NCI-H1105 treated with DMSO at 0.1 percent for 48 hours (cell line): Measurements from ENCODE around the gene PCBD2.
"Not testable (repeated sequence)": the region's sequence is repeated elsewhere in the genome, so short reads cannot be mapped to it uniquely, and the experiment has no call there.

Experiments
- DNase-seq: peaks from one replicate; lab custom pipeline; 2025; lab: John Stamatoyannopoulos, UW

PCBD2 gene

GRCh38 chr5:134963098-134963497 lies 58.2 kb downstream of the PCBD2 start:
- DNase-seq = no peak

- no peak for DNase-seq
Measured at GRCh38 chr5:134964359-134965270, 59.7 kb downstream of the PCBD2 start.

GRCh38 chr5:134965271-134965825 lies 60.4 kb downstream of the PCBD2 start:
- DNase-seq = no peak

DNA sequence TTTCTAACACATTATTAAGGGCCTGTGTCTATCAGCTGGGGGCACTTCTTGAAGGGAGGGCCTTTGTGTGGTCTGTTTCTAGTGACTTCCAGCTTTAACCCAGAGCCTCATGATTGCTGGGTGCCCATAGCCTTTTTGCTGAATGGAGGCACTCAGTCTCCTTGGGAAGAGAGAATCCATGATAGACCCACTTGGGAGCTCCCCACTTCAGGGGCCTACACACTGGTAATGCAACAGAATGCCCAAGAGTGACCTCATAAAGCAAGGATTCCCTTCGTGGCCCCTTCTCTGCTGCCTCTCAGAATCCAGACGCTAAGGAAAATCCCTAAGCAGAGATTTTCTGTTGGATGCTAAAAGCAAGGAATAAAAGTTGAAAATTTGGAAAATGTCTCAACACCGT lies 62.7 kb downstream of the PCBD2 start, which contains the start of gene CATSPER3:
Gene CATSPER3 (plus strand): TSS at position 301 of the 400 bp plus-strand sequence. CDS start 85 bp downstream, at position 386.
- no peak for DNase-seq

- DNase-seq = no peak
Measured at GRCh38 chr5:134968055-134968454, 63.1 kb downstream of the PCBD2 start.

DNA sequence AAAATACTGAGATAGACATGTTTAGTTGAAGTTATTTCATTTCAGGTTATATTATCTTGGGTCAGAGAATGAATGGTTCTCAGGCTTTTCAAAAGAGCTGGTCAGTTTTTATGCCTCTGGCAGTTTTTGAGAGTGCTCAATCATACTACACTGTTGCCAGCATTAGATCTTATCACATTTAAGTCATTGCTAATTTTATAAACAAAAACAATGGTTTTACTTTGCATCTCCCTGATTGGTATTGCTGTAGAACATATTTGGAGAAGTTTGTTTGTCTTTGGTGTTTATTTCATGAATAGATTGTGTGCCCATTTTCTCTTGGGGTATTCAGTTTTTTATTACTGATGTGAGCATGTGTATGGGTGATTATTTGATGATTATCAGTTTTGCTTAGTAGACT lies 64.2 kb downstream of the PCBD2 start:
- no peak for DNase-seq

- DNase-seq = no peak
Measured at GRCh38 chr5:134975078-134975715, 70.3 kb downstream of the PCBD2 start.

DNA sequence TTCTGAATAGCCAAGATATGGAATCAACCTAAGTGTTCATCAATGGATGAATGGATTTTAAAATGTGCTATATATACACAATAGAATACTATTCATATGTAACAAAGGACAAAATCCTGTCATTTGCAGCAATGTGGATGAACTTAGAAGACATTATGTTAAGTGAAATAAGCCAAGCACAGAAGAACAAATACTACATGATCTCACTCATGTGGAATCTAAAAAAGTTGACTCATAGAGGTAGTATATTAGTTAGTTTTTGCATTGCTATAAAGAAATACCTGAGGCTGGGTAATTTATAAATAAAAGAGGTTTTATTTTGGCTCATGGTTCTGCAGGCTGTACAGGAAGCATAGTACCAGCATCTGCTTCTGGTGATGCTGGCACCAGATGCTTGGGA lies 70.9 kb downstream of the PCBD2 start:
- DNase-seq = no peak

- DNase-seq = no peak
Measured at GRCh38 chr5:134976841-134977240, 71.9 kb downstream of the PCBD2 start.

DNA sequence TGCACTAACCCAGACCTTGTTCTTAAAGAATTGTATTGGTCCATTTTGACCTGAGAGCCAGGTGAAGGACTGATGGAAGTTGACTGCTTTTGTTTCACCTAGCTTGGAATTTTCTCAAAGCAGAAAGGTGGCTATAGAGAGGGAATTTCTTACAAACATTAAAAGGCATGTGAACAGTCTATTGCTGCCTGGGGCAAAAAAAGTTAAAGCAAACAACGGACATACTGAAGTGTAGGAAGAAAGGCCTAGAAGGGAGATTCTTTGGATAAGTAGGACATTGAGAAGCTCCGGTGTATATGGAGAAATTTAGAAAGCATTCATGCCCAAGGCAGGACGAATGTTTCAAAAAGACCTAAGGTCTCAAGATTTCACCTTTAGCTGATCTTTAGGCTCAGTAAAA lies 74.5 kb downstream of the PCBD2 start:
- DNase-seq = no peak

GRCh38 chr5:134982230-134982629 lies 77.3 kb downstream of the PCBD2 start:
- DNase-seq = no peak

DNA sequence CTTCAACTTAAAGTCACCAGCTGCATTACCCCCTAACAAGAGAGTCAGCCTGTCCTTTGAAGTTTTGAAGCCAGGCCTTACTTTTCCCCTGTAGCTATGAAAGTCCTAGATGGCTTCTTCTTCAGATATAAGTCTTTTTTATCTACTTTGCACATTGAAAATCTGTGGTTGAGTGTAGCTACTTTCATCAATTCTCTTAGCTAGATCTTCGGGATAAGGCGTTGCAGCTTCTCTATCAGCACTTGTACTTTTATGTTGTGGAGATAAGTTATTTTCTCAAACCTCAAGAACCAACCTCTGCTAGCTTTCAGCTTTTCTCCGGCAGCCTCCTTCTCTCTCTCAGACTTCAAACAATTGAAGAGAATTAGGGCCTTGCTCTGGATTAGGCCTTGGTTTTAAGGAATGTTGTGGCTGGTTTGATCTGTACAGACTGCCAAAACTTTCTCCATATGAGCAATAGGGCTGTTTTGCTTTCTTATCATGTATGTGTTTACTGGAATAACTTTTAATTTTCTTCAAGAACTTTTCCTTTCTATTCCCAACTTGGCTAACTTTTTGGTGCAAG lies 84.4 kb downstream of the PCBD2 start:
- no peak for DNase-seq

DNA sequence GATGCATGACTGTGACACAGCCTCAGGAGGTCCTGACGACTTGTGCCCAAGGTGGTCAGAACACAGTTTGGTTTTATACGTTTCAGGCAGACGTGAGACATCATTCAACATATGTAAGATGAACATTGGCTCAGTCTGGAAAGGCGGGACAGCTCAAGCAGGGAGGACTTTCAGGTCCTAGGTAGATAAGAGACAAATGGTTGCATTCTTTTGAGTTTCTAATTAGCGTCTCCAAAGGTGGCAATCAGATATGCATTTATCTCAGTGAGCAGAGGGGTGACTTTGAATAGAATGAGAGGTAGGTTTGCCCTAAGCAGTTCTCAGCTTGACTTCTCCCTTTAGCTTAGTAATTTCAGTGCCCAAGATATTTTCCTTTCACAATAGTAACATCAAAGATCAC lies 85.3 kb downstream of the PCBD2 start:
- DNase-seq = not testable (repeated sequence)

DNA sequence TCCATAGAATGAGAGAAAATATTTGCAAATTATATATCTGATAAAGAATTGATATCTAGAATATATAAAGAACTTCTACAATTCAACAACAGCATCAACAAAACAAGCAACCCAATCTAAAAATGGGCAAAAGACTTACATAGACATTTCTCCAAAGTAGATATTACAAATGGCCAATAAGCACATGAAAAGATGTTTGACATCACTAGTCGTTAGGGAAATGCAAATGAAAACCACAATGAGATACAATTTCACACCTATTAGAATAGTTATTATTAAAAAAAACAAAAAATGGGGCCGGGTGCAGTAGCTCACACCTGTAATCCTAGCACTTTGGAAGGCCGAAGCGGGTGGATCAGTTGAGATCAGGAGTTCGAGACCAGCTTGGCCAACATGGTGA lies 87.2 kb downstream of the PCBD2 start:
- DNase-seq = no peak

- no peak for DNase-seq
Measured at GRCh38 chr5:134993161-134993560, 88.2 kb downstream of the PCBD2 start.

DNA sequence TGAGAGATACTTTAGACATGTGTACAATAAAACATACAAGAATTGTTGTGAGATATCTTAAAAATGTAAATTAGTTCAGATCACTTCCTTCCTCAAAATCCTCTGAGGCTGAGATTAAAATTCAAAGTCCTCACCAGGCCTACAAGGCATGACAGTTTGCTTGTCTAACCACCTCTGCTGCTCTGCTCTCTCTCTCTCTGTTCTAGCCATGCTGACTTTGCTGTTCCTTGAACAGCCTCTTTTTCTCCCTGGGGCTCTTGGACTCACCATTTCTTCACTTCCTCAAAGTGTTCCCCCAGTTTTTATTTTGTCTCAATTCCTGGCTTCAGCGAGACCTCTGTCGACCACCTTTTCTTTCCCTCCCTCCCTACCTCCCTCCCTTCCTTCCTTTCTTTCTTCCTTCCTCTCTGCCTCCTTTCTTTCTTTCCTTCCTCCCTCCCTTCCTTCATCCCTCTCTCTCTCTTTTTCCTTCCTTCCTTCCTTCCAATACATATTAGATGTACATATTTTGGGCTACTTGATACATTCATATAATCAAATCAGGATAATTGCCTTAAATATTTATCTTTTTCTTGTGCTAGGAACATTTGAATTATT lies 89.7 kb downstream of the PCBD2 start:
- DNase-seq = no peak

- no peak for DNase-seq
Measured at GRCh38 chr5:134995850-134996402, 91.0 kb downstream of the PCBD2 start.

- no peak for DNase-seq
Measured at GRCh38 chr5:134997015-134997414, 92.1 kb downstream of the PCBD2 start.

DNA sequence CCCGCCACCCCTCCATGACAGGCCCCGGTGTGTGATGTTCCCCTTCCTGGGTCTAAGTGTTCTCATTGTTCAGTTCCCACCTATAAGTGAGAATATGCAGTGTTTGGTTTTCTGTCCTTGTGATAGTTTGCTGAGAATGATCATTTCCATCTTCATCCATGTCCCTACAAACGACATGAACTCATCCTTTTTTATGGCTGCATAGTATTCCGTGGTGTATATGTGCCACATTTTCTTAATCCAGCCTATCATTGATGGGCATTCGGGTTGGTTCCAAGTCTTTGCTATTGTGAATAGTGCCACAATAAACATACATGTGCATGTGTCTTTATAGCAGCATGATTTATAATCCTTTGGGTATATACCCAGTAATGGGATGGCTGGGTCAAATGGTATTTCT lies 93.1 kb downstream of the PCBD2 start:
- DNase-seq = not testable (repeated sequence)

DNA sequence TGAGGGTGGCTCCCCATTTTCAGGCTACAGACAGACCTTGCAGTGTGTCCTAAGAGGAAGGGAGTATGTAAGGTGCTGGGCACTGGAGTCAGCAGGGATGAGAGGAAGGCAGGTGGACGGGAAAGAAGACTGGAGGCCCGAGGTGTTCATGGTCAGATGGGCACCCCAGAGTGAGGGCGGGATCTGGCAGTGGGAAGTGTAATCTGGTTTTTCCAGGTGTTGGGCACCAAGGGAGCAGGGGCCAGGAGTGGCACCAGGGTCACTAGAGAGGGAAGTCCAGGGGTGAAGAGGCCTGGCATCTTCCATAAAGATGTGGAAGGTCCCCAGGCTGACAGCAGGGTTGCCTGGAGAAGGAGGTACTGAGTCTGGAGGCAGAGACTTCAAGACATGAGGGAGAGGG lies 99.4 kb downstream of the PCBD2 start:
- DNase-seq = no peak

DNA sequence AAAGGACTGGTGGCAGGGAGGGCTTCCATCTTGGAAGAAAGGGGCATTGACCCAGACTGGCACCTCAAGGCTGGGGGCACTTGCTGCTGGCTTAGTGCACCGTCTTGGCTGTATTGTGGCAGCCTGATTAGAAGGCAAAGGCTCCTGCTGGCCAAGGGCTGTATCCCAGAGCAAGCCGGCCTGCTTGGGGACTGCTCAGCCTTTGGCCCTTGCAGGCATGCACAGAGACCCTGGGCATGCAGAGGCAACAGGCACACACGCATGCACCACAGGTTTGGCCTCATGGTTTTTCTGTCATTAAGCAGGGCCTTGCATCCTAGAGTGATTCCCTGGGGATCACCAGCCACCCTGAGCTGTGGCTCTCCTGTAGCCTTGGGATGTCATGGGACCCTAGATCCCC lies 100.1 kb downstream of the PCBD2 start:
- no peak for DNase-seq

DNA sequence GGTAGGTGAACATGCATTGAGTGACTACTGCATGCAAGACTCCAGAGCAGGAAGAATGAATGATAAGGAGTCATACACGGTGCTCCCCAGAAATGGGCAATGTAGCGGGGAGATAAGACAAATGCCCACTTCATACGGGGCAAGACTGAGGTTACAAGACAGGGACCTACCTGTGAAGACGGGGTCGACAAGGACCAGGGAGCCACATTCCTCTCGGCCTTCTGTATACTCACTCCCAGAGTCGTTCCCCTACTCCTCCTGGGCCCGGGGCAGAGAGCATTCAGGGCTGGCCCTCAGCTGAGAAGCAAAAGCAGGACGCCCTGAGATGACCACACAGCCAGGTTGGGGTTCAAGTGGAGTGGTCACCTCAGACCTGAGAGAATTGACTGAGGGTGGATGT lies 102.4 kb downstream of the PCBD2 start:
- no peak for DNase-seq
